ENCODE results near the gene ZMYND8.

The ZMYND8 gene

GRCh38 chr20:47297746-47298145, 58.8 kb downstream of the ZMYND8 start:
- peaks cover 81% of the 10 kb centered on the region for H3K79me2 ChIP-seq (ENCODE audit: low read length)
- no peaks in the 10 kb centered on the region for H4K20me1 ChIP-seq (ENCODE audit: insufficient read depth, low read length)
- H3K9me2 ChIP-seq (replicated peaks; ENCODE audit: insufficient read depth, low read length), result no peaks in the 10 kb centered on the region
- DNase-seq, result no peak
- H3K36me3 ChIP-seq (replicated peaks; ENCODE audit: insufficient read depth, low read length), result peaks cover 21% of the 10 kb centered on the region
- no peak overlapping the region for H2AFZ ChIP-seq (ENCODE audit: low read length)
- H3K4me3 ChIP-seq (ENCODE audit: low read length), result no peak overlapping the region
- no peak overlapping the region for H3K27ac ChIP-seq (ENCODE audit: low read length)
- no peaks in the 10 kb centered on the region for H3F3A ChIP-seq (ENCODE audit: insufficient read depth, low read length)
- H3K4me1 ChIP-seq (ENCODE audit: low read length), result no peaks in the 10 kb centered on the region
- no peak overlapping the region for H3K9ac ChIP-seq (ENCODE audit: low read length)
- TF ChIP-seq CTCF (IDR thresholded peaks at IDR 0.05; ENCODE audit: low read length) (no peak), EZH2 (optimal IDR thresholded peaks at IDR 0.05; ENCODE audit: low read depth, low read length) (no peak), EZH2phosphoT487 (IDR thresholded peaks at IDR 0.05; ENCODE audit: low read length) (no peak)
- H3K9me3 ChIP-seq (replicated peaks; ENCODE audit: insufficient read depth, low read length), result no peaks in the 10 kb centered on the region
- no peak overlapping the region for H3K4me2 ChIP-seq (ENCODE audit: low read depth, low read length)
- no peaks in the 10 kb centered on the region for H3K27me3 ChIP-seq (replicated peaks; ENCODE audit: insufficient read depth, low read length)

GRCh38 chr20:47296950-47297349, 59.5 kb downstream of the ZMYND8 start:
- Histone ChIP-seq H3K36me3 (replicated peaks; ENCODE audit: insufficient read depth, low read length) (peaks cover 21% of the 10 kb centered on the region), H3K27ac (ENCODE audit: low read length) (no peak overlapping the region), H2AFZ (ENCODE audit: low read length) (no peak overlapping the region), H3F3A (ENCODE audit: insufficient read depth, low read length) (no peaks in the 10 kb centered on the region), H3K9me3 (replicated peaks; ENCODE audit: insufficient read depth, low read length) (no peaks in the 10 kb centered on the region), H3K9me2 (replicated peaks; ENCODE audit: insufficient read depth, low read length) (no peaks in the 10 kb centered on the region), H3K79me2 (ENCODE audit: low read length) (peaks cover 77% of the 10 kb centered on the region), H3K9ac (ENCODE audit: low read length) (no peak overlapping the region), H4K20me1 (ENCODE audit: insufficient read depth, low read length) (no peaks in the 10 kb centered on the region), H3K4me3 (ENCODE audit: low read length) (no peak overlapping the region), H3K27me3 (replicated peaks; ENCODE audit: insufficient read depth, low read length) (no peaks in the 10 kb centered on the region), H3K4me2 (ENCODE audit: low read depth, low read length) (no peak overlapping the region), H3K4me1 (ENCODE audit: low read length) (no peaks in the 10 kb centered on the region)
- no peak for DNase-seq
- TF ChIP-seq EZH2phosphoT487 (IDR thresholded peaks at IDR 0.05; ENCODE audit: low read length), result no peak
- TF ChIP-seq EZH2 (optimal IDR thresholded peaks at IDR 0.05; ENCODE audit: low read depth, low read length), result no peak
- TF ChIP-seq CTCF (IDR thresholded peaks at IDR 0.05; ENCODE audit: low read length), result no peak

GRCh38 chr20:47295921-47296426, 60.5 kb downstream of the ZMYND8 start:
- no peaks in the 10 kb centered on the region for H3K27me3 ChIP-seq (replicated peaks; ENCODE audit: insufficient read depth, low read length)
- no peaks in the 10 kb centered on the region for H3K4me1 ChIP-seq (ENCODE audit: low read length)
- TF ChIP-seq CTCF (IDR thresholded peaks at IDR 0.05; ENCODE audit: low read length) (no peak), EZH2phosphoT487 (IDR thresholded peaks at IDR 0.05; ENCODE audit: low read length) (no peak), EZH2 (optimal IDR thresholded peaks at IDR 0.05; ENCODE audit: low read depth, low read length) (no peak)
- H3K4me2 ChIP-seq (ENCODE audit: low read depth, low read length), result no peak overlapping the region
- H3K9me3 ChIP-seq (replicated peaks; ENCODE audit: insufficient read depth, low read length), result no peaks in the 10 kb centered on the region
- H3K4me3 ChIP-seq (ENCODE audit: low read length), result no peak overlapping the region
- no peak overlapping the region for H3K27ac ChIP-seq (ENCODE audit: low read length)
- H3F3A ChIP-seq (ENCODE audit: insufficient read depth, low read length), result no peaks in the 10 kb centered on the region
- DNase-seq, result no peak
- no peaks in the 10 kb centered on the region for H3K9me2 ChIP-seq (replicated peaks; ENCODE audit: insufficient read depth, low read length)
- peaks cover 21% of the 10 kb centered on the region for H3K36me3 ChIP-seq (replicated peaks; ENCODE audit: insufficient read depth, low read length)
- H3K79me2 ChIP-seq (ENCODE audit: low read length), result peaks cover 80% of the 10 kb centered on the region
- no peaks in the 10 kb centered on the region for H4K20me1 ChIP-seq (ENCODE audit: insufficient read depth, low read length)
- no peak overlapping the region for H3K9ac ChIP-seq (ENCODE audit: low read length)
- no peak overlapping the region for H2AFZ ChIP-seq (ENCODE audit: low read length)
